KMS-11 (cell line): ENCODE data around the gene IL17RC.

Experiments used
- H2AFZ ChIP-seq: fragments of 200-600 bp; sonication (generic); 2 replicates; pipeline ENCODE4 v1.6.1; 2016; ENCODE audit warnings: antibody characterized with exemption, mixed run types, low read depth
- H3K27ac ChIP-seq: fragments of 200-600 bp; sonication (generic); 2 replicates; pipeline ENCODE4 v1.6.1; 2016; ENCODE audit warnings: mild to moderate bottlenecking, mixed run types
- H3K27me3 ChIP-seq: fragments of 200-600 bp; sonication (generic); 2 replicates; pipeline ENCODE4 v1.6.1; 2017; ENCODE audit warnings: mild to moderate bottlenecking, low read depth, mixed run types, moderate library complexity; ENCODE audit not compliant: insufficient read depth
- H3K36me3 ChIP-seq: fragments of 200-600 bp; sonication (generic); 2 replicates; pipeline ENCODE4 v1.6.1; 2017; ENCODE audit warnings: mild to moderate bottlenecking, mixed run types; ENCODE audit not compliant: insufficient read depth
- H3K4me1 ChIP-seq: fragments of 200-600 bp; sonication (generic); 2 replicates; pipeline ENCODE4 v1.6.1; 2016; ENCODE audit warnings: mild to moderate bottlenecking, low read depth, mixed run types; ENCODE audit not compliant: poor library complexity, severe bottlenecking
- H3K4me2 ChIP-seq: fragments of 200-600 bp; sonication (generic); 2 replicates; pipeline ENCODE4 v1.7.0; 2016; ENCODE audit warnings: mild to moderate bottlenecking, mixed run types
- H3K4me3 ChIP-seq: fragments of 200-600 bp; sonication (generic); IDR thresholded peaks from 2 replicates; pipeline ENCODE4 v1.6.1; 2017; ENCODE audit warnings: low read depth, low read length, mixed read lengths; ENCODE audit not compliant: insufficient read depth
- H3K79me2 ChIP-seq: fragments of 200-600 bp; sonication (generic); 2 replicates; pipeline ENCODE4 v1.6.1; 2016; ENCODE audit warnings: low read depth, mixed run types; ENCODE audit not compliant: insufficient read depth
- H3K9ac ChIP-seq: fragments of 200-600 bp; sonication (generic); 2 replicates; pipeline ENCODE4 v1.6.1; 2016; ENCODE audit warnings: mild to moderate bottlenecking, mixed run types
- H4K20me1 ChIP-seq: fragments of 200-600 bp; sonication (generic); 2 replicates; pipeline ENCODE4 v1.6.1; 2016; ENCODE audit warnings: mild to moderate bottlenecking, mixed run types; ENCODE audit not compliant: insufficient read depth
- CTCF ChIP-seq: fragments of 200-600 bp; sonication (generic); conservative IDR thresholded peaks from 2 replicates; pipeline ENCODE4 v1.6.1; 2017; ENCODE audit warnings: low read depth, mild to moderate bottlenecking, antibody characterized with exemption, low read length, moderate library complexity, mixed read lengths

Gene IL17RC

GRCh38 chr3:9951598-9951961 lies 34.7 kb downstream of the IL17RC start:
- H3K27ac ChIP-seq: no peak overlapping the region

DNA sequence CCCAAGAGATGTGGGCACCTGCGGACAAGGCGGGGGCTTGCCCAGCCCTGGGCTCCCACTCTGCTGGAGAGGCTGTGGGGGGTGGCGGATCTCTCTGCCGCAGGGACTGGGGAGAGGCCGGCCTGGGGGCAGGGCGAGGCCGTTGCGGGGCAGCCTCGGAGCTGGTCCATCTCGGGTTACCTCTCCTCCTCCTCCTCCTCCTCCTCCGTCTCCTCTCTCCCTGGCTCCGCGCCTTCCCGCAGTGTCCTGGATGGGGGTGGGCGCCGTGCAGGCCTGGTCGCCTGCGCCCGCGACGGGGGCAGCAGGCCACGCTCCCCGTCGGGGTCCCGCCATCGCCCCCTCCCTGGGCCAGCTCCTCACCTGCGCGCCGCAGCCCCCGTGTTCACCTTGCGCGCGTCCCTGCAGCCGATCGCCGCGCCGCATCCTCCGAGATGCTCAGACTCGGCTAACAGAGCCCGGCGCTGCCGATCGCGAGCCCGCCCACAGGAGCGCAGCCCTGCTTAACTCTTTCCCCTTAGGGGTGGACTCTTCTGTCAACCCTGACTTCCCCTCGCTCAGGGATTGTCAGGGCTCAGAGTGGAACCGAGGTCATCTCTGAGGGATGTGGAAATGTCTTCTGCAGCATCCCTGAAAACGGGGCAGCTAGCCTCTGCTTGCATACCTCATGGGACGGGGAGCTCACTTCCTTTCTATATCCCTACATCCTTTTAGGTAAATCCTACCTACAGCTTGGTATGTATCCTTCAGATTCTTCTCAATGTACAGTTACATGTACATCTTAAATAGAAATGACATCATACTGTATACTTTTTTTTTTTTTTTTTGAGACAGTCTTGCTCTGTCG lies 35.3 kb downstream of the IL17RC start, which contains the start of gene PRRT3:
PRRT3 (minus strand) TSS at position 447 of the 844 bp plus-strand sequence. CDS start 2,293 bp downstream, outside the sequence.
- no peaks in the 10 kb centered on the region for H3K27me3 ChIP-seq
- TF ChIP-seq CTCF: no peak
- peak within 1 kb of the TSS; percentile 45 for H3K4me2 ChIP-seq
- peak within 1 kb of the TSS; percentile 47; the same call in 1 of the 2 replicates for H2AFZ ChIP-seq
- H3K27ac ChIP-seq: no peak within 1 kb of the TSS
- no peak within 1 kb of the TSS for H3K9ac ChIP-seq
- H4K20me1 ChIP-seq: no peaks in the 10 kb centered on the region
- H3K79me2 ChIP-seq: no peaks in the 10 kb centered on the region
- no peaks in the 10 kb centered on the region for H3K36me3 ChIP-seq
- peaks cover 5% of the 10 kb centered on the region for H3K4me1 ChIP-seq
- H3K4me3 ChIP-seq: peak within 1 kb of the TSS; percentile 22

More at GRCh38 chr3:9951598-9951961, 34.7 kb downstream of the IL17RC start:
- no peak for TF ChIP-seq CTCF
- peak overlapping the region; percentile 22 for H3K4me3 ChIP-seq
- H3K9ac ChIP-seq: no peak overlapping the region
- H3K36me3 ChIP-seq: no peaks in the 10 kb centered on the region
- H3K4me1 ChIP-seq: peaks cover 5% of the 10 kb centered on the region
- H4K20me1 ChIP-seq: no peaks in the 10 kb centered on the region
- peak overlapping the region; percentile 45 for H3K4me2 ChIP-seq
- peak overlapping the region; percentile 47; the same call in 1 of the 2 replicates for H2AFZ ChIP-seq
- no peaks in the 10 kb centered on the region for H3K79me2 ChIP-seq
- no peaks in the 10 kb centered on the region for H3K27me3 ChIP-seq

GRCh38 chr3:9955067-9955502 lies 38.2 kb downstream of the IL17RC start:
- no peak for TF ChIP-seq CTCF
- H3K4me1 ChIP-seq: peaks cover 5% of the 10 kb centered on the region
- H4K20me1 ChIP-seq: no peaks in the 10 kb centered on the region
- H3K36me3 ChIP-seq: no peaks in the 10 kb centered on the region
- H3K9ac ChIP-seq: no peak overlapping the region
- H3K4me3 ChIP-seq: no peak overlapping the region
- H3K27me3 ChIP-seq: no peaks in the 10 kb centered on the region
- H3K79me2 ChIP-seq: no peaks in the 10 kb centered on the region
- H3K4me2 ChIP-seq: no peak overlapping the region
- H2AFZ ChIP-seq: no peak overlapping the region
- H3K27ac ChIP-seq: no peak overlapping the region

DNA sequence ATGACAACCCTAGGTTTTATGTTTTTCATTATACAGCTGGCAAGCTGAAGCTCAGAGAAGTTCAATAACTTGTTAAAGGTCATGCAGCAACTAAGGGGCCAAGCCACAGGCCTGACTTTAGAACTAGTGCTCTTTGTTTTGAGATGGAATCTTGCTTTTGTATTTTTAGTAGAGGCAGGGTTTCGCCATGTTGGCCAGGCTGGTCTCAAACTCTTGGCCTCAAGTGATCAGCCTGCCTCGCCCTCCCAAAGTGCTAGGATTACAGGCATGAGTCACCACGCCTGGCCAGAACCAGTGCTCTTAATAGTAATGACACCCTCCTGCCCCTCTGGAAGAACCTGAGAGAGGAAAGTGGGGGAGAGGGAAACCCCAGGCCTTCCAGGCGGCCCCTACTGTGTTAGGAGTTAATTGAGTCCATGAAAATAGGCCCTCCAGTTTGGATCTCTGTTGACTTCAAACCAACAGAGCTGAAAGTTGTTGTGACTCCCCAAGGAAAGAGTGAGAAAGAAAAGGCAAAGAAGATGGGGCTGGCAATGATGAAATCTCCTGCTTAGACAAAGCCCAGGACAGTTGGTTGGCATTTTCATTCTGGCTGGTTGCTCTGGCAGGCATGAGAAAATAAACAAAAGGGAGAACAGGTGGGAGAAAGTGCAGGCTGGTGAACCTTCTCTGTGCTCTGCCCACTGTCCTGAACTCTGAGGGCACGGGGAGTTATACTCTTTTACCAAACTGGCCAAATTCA lies 38.9 kb downstream of the IL17RC start:
- no peak overlapping the region for H3K9ac ChIP-seq
- no peaks in the 10 kb centered on the region for H3K36me3 ChIP-seq
- H3K27me3 ChIP-seq: no peaks in the 10 kb centered on the region
- H2AFZ ChIP-seq: no peak overlapping the region
- TF ChIP-seq CTCF: no peak
- H3K27ac ChIP-seq: no peak overlapping the region
- no peak overlapping the region for H3K4me3 ChIP-seq
- H4K20me1 ChIP-seq: no peaks in the 10 kb centered on the region
- H3K79me2 ChIP-seq: no peaks in the 10 kb centered on the region
- H3K4me2 ChIP-seq: no peak overlapping the region
- H3K4me1 ChIP-seq: peaks cover 5% of the 10 kb centered on the region
